ENCODE data around the gene GJD4. TPM values are rescaled to one million over a fixed set of nuclear protein-coding genes. Genes with fewer than 3 reads are reported as not detected.

Gene GJD4
- total and polyA plus RNA-seq, 3 experiments from 2014 or later, result not detected

DNA sequence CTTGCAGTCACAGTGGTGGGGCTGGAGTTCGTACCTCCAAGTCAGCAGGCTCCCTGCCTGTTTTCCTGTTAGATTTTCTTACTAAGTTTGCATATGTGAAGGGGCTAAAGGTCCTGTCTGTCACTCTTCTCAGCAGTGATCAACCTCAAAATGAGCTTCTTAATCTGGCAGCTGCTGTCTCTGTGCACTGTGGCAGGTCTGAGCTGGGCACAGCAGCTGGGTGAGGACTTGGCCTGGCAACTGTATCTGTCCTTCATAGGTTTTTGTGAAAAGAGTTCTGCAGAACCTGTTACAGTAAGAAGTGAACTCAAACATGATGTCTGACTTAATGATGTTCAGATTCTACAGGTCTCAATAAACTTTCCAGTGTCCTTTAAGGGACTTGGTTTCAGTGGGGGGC, 31.3 kb upstream of the GJD4 start:
- Mint-ChIP-seq H3K27me3 (no peaks in the 10 kb centered on the region), H3K27ac (peak overlapping the region in 1 of 8 donors; percentile 29), H3K9me3 (peaks cover 0 to 5% (median 3%) of the 10 kb centered on the region in 5 donors), H3K4me3 (no peak overlapping the region), H3K4me1 (no peaks in the 10 kb centered on the region), H3K36me3 (peaks cover 19 to 55% (median 25%) of the 10 kb centered on the region in 3 donors)
- Histone ChIP-seq H3K27me3 (ENCODE audit: insufficient read depth, low read length, poor library complexity, severe bottlenecking) (no peaks in the 10 kb centered on the region), H3K27ac (ENCODE audit: low read depth, low read length) (no peak overlapping the region), H3K36me3 (ENCODE audit: insufficient read depth, low read length) (no peaks in the 10 kb centered on the region), H3K4me1 (ENCODE audit: insufficient read depth, low read length) (no peaks in the 10 kb centered on the region), H3K9me3 (ENCODE audit: low read length) (no peaks in the 10 kb centered on the region), H3K4me3 (ENCODE audit: low read length) (no peak overlapping the region)
- ChIA-PET POLR2A (no interaction called here), CTCF (no interaction called here)
- DNase-seq, result no peak

DNA sequence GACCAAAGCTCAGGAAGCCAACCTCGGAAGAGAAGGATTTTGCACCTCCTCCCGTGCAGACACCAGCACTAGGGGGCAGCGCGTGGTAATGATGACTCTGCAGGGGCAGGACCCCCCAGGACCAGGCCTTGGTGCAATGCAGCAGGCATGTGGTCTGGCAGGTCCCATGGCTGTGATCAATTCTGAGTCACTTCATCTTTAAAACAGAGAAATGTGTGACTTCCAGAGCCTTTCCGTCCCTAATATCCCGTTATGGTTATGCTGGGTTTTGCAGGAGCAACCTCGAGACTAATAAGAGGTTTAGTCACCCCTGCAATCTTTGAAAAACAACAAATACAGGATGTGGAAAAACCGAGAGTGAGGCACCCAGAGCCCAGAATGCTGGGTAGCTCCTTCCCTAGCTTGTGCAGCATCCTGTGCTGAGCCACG, 30.2 kb upstream of the GJD4 start:
- Histone ChIP-seq H3K36me3 (ENCODE audit: insufficient read depth, low read length) (no peaks in the 10 kb centered on the region), H3K4me1 (ENCODE audit: insufficient read depth, low read length) (no peaks in the 10 kb centered on the region), H3K27ac (ENCODE audit: low read depth, low read length) (no peak overlapping the region), H3K4me3 (ENCODE audit: low read length) (no peak overlapping the region), H3K9me3 (ENCODE audit: low read length) (no peaks in the 10 kb centered on the region), H3K27me3 (ENCODE audit: insufficient read depth, low read length, poor library complexity, severe bottlenecking) (no peaks in the 10 kb centered on the region)
- no peaks in the 10 kb centered on the region for H3K27me3 Mint-ChIP-seq
- POLR2A ChIA-PET, result no interaction called here
- H3K27ac Mint-ChIP-seq, result peak overlapping the region in 2 of 8 donors; percentile 8 to 32
- CTCF ChIA-PET, result no interaction called here
- H3K36me3 Mint-ChIP-seq, result peaks cover 11 to 44% (median 20%) of the 10 kb centered on the region in 3 donors
- H3K4me3 Mint-ChIP-seq, result no peak overlapping the region
- H3K4me1 Mint-ChIP-seq, result no peaks in the 10 kb centered on the region
- no peak for DNase-seq
- peaks cover 0 to 5% (median 3%) of the 10 kb centered on the region in 5 donors for H3K9me3 Mint-ChIP-seq

DNA sequence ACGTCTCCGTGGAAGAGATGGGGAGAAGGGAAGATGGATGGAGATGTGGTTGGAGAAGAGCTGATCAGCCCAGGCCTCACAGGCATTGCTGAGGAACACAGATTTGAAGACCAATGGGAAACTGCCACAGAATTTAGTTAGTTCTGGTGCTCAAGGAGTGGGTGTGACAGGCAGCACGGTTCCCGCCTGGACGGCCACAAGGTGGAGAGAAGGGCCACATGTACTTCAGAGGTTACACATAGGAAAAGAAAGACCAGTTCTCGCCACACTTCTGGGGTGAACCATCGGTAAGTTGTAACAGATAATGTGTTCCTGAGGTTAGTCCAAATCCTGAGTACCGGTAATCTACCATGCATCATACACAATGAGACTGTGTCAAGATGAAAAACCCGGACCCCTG, 29.5 kb upstream of the GJD4 start:
- H3K9me3 Mint-ChIP-seq, result peaks cover 0 to 5% (median 3%) of the 10 kb centered on the region in 5 donors
- no peak for DNase-seq
- H3K27ac Mint-ChIP-seq, result peak overlapping the region in 2 of 8 donors; percentile 8 to 32
- Histone ChIP-seq H3K4me3 (ENCODE audit: low read length) (no peak overlapping the region), H3K36me3 (ENCODE audit: insufficient read depth, low read length) (no peaks in the 10 kb centered on the region), H3K4me1 (ENCODE audit: insufficient read depth, low read length) (no peaks in the 10 kb centered on the region), H3K27me3 (ENCODE audit: insufficient read depth, low read length, poor library complexity, severe bottlenecking) (no peaks in the 10 kb centered on the region), H3K9me3 (ENCODE audit: low read length) (no peaks in the 10 kb centered on the region), H3K27ac (ENCODE audit: low read depth, low read length) (no peak overlapping the region)
- ChIA-PET POLR2A (no interaction called here), CTCF (no interaction called here)
- no peaks in the 10 kb centered on the region for H3K4me1 Mint-ChIP-seq
- peaks cover 11 to 38% (median 20%) of the 10 kb centered on the region in 3 donors for H3K36me3 Mint-ChIP-seq
- peaks cover 0 to 3% of the 10 kb centered on the region in 2 donors for H3K27me3 Mint-ChIP-seq
- H3K4me3 Mint-ChIP-seq, result no peak overlapping the region

DNA sequence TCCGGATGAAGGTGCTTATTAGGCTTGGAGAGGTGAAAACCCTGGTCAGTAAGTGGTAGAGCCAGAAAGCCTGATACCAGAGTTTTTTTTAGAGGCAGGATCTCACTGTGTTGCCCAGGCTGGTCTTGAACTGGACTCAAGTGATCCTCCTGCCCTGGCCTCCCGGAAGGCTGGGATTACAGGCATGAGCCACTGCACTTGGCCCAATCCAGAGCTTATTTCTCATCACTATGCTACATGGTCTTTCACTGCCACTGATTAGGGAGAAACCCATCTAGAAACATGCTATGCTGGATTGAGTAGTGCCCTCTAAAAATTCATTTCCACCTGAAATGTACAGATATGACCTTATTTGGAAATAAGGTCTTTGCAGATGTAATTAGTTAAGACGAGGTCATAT, 28.4 kb upstream of the GJD4 start:
- DNase-seq, result no peak
- H3K4me1 Mint-ChIP-seq, result no peaks in the 10 kb centered on the region
- H3K4me3 ChIP-seq (ENCODE audit: low read length), result no peak overlapping the region
- H3K4me3 Mint-ChIP-seq, result no peak overlapping the region
- H3K27ac ChIP-seq (ENCODE audit: low read depth, low read length), result no peak overlapping the region
- POLR2A ChIA-PET, result no interaction called here
- H3K4me1 ChIP-seq (ENCODE audit: insufficient read depth, low read length), result no peaks in the 10 kb centered on the region
- peaks cover 0 to 3% of the 10 kb centered on the region in 2 donors for H3K27me3 Mint-ChIP-seq
- no peaks in the 10 kb centered on the region for H3K9me3 ChIP-seq (ENCODE audit: low read length)
- no peaks in the 10 kb centered on the region for H3K36me3 ChIP-seq (ENCODE audit: insufficient read depth, low read length)
- H3K27ac Mint-ChIP-seq, result no peak overlapping the region
- CTCF ChIA-PET, result no interaction called here
- peaks cover 9 to 31% (median 20%) of the 10 kb centered on the region in 3 donors for H3K36me3 Mint-ChIP-seq
- no peaks in the 10 kb centered on the region for H3K27me3 ChIP-seq (ENCODE audit: insufficient read depth, low read length, poor library complexity, severe bottlenecking)
- peaks cover 0 to 5% (median 3%) of the 10 kb centered on the region in 5 donors for H3K9me3 Mint-ChIP-seq

DNA sequence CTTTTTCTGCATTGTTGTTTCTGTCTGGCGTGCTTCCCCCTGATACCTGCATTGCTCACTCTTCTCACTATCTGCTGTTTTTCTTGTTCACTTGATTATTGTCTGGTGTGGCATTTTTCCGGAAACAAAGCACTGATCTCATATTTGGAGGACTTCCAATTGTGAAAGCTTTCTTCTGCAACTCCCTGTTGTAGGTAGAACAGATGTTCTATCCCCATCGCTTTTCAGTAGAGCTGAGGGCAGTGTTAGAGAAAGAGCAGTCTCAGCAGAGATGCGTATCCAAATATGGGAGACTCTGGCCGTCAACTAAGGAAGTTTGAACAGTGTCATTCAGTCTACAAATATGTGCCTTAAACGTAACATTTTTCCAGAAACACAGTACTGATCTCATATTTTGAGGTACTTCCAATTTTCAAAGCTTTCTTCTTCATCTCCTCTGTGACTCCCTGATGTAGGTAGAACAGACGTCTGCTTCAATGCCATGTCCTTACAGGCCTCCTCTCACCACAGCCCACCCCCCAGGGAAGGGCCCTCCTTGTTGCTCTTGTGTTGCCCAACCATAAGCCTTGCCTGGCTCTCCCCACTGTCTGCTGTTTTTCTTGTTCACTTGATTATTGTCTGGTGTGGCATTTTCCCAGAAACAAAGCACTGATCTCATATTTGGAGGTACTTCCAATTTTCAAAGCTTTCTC, 27.1 kb upstream of the GJD4 start:
- Mint-ChIP-seq H3K36me3 (peaks cover 5 to 21% (median 20%) of the 10 kb centered on the region in 3 donors), H3K4me3 (no peak overlapping the region), H3K27ac (no peak overlapping the region), H3K9me3 (peaks cover 0 to 5% (median 3%) of the 10 kb centered on the region in 5 donors), H3K27me3 (peaks cover 0 to 3% of the 10 kb centered on the region in 2 donors), H3K4me1 (no peaks in the 10 kb centered on the region)
- Histone ChIP-seq H3K27ac (ENCODE audit: low read depth, low read length) (no peak overlapping the region), H3K9me3 (ENCODE audit: low read length) (no peaks in the 10 kb centered on the region), H3K36me3 (ENCODE audit: insufficient read depth, low read length) (no peaks in the 10 kb centered on the region), H3K4me3 (ENCODE audit: low read length) (no peak overlapping the region), H3K4me1 (ENCODE audit: insufficient read depth, low read length) (no peaks in the 10 kb centered on the region), H3K27me3 (ENCODE audit: insufficient read depth, low read length, poor library complexity, severe bottlenecking) (no peaks in the 10 kb centered on the region)
- POLR2A ChIA-PET, result no interaction called here
- CTCF ChIA-PET, result interaction anchor here (0.6 to 1.5 kb wide), 2 partner anchors 12 to 1364 kb away, joined by 3 to 4 read pairs; no protein-coding TSS in a partner anchor
- DNase-seq, result no peak

DNA sequence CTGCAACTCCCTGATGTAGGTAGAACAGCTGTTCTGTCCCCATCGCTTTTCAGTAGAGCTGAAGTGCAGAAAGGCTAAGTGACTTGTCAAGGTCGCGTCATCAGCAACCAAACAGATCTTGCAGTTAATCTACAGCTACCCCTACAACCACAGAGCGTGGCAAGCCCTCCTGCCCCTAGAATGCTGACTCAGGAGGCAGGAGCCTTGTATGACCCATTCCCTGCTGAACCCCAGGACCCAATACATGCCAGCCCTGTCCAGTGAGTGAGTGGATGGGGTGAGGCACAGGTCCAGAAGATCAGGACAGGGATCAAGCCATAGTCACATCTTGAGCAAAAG, 26.6 kb upstream of the GJD4 start:
- CTCF ChIA-PET, result interaction anchor here (0.6 to 1.5 kb wide), 2 partner anchors 13 to 1363 kb away, joined by 3 to 4 read pairs; no protein-coding TSS in a partner anchor
- peaks cover 0 to 5% (median 3%) of the 10 kb centered on the region in 5 donors for H3K9me3 Mint-ChIP-seq
- H3K4me1 Mint-ChIP-seq, result no peaks in the 10 kb centered on the region

DNA sequence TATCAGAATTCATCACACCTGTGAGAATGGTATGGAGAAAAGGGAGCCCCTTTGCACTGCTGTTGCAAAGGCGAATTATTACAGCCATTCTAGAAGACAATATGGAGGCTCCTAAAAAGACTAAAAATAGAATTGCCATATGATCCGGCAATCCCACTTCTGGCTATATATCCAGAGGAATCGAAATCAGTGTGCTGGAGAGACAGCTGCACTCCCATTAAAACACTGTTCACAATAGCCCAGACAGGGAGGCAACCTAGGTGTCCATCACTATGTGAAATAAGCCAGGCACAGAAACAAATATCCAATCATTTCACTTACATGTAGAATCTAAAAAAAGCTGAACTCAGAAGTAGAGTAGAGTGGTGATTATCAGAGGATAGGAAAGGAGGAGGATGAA, 26.0 kb upstream of the GJD4 start:
- no peak for DNase-seq
- Histone ChIP-seq H3K27ac (ENCODE audit: low read depth, low read length) (no peak overlapping the region), H3K4me1 (ENCODE audit: insufficient read depth, low read length) (no peaks in the 10 kb centered on the region), H3K36me3 (ENCODE audit: insufficient read depth, low read length) (no peaks in the 10 kb centered on the region), H3K4me3 (ENCODE audit: low read length) (no peak overlapping the region), H3K27me3 (ENCODE audit: insufficient read depth, low read length, poor library complexity, severe bottlenecking) (no peaks in the 10 kb centered on the region), H3K9me3 (ENCODE audit: low read length) (no peaks in the 10 kb centered on the region)
- Mint-ChIP-seq H3K27me3 (peaks cover 0 to 3% of the 10 kb centered on the region in 2 donors), H3K4me3 (no peak overlapping the region), H3K4me1 (no peaks in the 10 kb centered on the region), H3K27ac (no peak overlapping the region), H3K9me3 (peaks cover 0 to 5% (median 3%) of the 10 kb centered on the region in 5 donors), H3K36me3 (peaks cover 5 to 18% (median 12%) of the 10 kb centered on the region in 3 donors)
- ChIA-PET POLR2A (no interaction called here), CTCF (interaction anchor here (0.6 to 2.1 kb wide), 3 partner anchors 13 to 1363 kb away, joined by 3 to 9 read pairs (median 4); no protein-coding TSS in a partner anchor)

More for the DNA sequence above, 26.6 kb upstream of the GJD4 start:
- Mint-ChIP-seq H3K27ac (no peak overlapping the region), H3K36me3 (peaks cover 5 to 21% (median 18%) of the 10 kb centered on the region in 3 donors), H3K4me3 (no peak overlapping the region), H3K27me3 (peaks cover 0 to 3% of the 10 kb centered on the region in 2 donors)
- POLR2A ChIA-PET, result no interaction called here
- H3K4me3 ChIP-seq (ENCODE audit: low read length), result no peak overlapping the region
- H3K27me3 ChIP-seq (ENCODE audit: insufficient read depth, low read length, poor library complexity, severe bottlenecking), result no peaks in the 10 kb centered on the region
- DNase-seq, result no peak
- no peak overlapping the region for H3K27ac ChIP-seq (ENCODE audit: low read depth, low read length)
- H3K9me3 ChIP-seq (ENCODE audit: low read length), result no peaks in the 10 kb centered on the region
- no peaks in the 10 kb centered on the region for H3K4me1 ChIP-seq (ENCODE audit: insufficient read depth, low read length)
- no peaks in the 10 kb centered on the region for H3K36me3 ChIP-seq (ENCODE audit: insufficient read depth, low read length)

DNA sequence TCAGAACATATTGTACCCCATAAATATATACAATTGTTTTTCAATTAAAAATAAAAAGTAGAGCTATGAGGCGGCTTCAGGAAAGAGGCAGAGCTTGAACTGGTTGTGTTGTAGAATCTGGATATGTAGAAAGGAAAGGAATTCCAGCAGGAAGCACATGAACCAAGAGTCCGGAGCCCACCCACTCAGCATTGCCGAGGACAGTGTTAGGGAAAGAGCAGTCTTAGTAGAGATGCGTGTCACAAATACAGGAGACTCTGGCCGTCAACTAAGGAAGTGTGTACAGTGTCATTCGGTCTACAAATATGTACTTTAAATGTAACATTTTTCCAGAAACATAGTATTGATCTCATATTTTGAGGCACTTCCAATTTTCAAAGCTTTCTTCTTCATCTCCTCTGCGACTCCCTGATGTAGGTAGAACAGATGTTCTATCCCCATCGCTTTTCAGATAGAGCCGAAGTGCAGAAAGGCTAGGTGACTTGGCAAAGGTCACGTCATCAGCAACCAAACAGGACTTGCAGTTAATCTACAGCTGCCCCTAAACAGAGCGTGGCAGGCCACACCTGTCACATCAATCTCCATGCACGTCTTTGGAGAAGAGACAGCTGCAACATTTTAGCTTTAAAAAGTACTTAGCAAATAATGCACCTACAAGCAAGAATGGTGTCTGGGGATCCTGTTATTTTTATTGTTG, 25.3 kb upstream of the GJD4 start:
- POLR2A ChIA-PET, result no interaction called here
- no peaks in the 10 kb centered on the region for H3K4me1 Mint-ChIP-seq
- H3K36me3 Mint-ChIP-seq, result peaks cover 5 to 11% (median 7%) of the 10 kb centered on the region in 3 donors
- H3K4me3 ChIP-seq (ENCODE audit: low read length), result no peak overlapping the region
- H3K9me3 Mint-ChIP-seq, result peaks cover 0 to 5% (median 3%) of the 10 kb centered on the region in 5 donors
- no peaks in the 10 kb centered on the region for H3K36me3 ChIP-seq (ENCODE audit: insufficient read depth, low read length)
- CTCF ChIA-PET, result interaction anchor here (2.1 kb wide), 1 partner anchor 16 kb away, joined by 9 read pairs; no protein-coding TSS in a partner anchor
- H3K27me3 Mint-ChIP-seq, result peaks cover 0 to 3% of the 10 kb centered on the region in 2 donors
- no peaks in the 10 kb centered on the region for H3K4me1 ChIP-seq (ENCODE audit: insufficient read depth, low read length)
- no peak overlapping the region for H3K27ac ChIP-seq (ENCODE audit: low read depth, low read length)
- DNase-seq, result no peak
- H3K9me3 ChIP-seq (ENCODE audit: low read length), result no peaks in the 10 kb centered on the region
- no peak overlapping the region for H3K27ac Mint-ChIP-seq
- H3K4me3 Mint-ChIP-seq, result no peak overlapping the region
- no peaks in the 10 kb centered on the region for H3K27me3 ChIP-seq (ENCODE audit: insufficient read depth, low read length, poor library complexity, severe bottlenecking)
